HUES64 (cell line): ENCODE measurements around the gene NUCB1.
A peak's percentile ranks its signal among the peaks of the same experiment; 100 is the strongest.

Source experiments
- H3K27ac ChIP-seq: 2 replicates; pipeline ENCODE4 v1.7.0; 2013; ENCODE audit warnings: low read depth, low read length, inconsistent platforms
- H3K27me3 ChIP-seq: 2 replicates; pipeline ENCODE4 v1.6.1; 2013; ENCODE audit warnings: mild to moderate bottlenecking, low read length; ENCODE audit not compliant: insufficient read depth
- H3K36me3 ChIP-seq: 2 replicates; pipeline ENCODE4 v1.6.1; 2013; ENCODE audit warnings: mild to moderate bottlenecking, low read length; ENCODE audit not compliant: insufficient read depth
- H3K4me1 ChIP-seq: 2 replicates; pipeline ENCODE4 v1.6.1; 2013; ENCODE audit warnings: mild to moderate bottlenecking, low read length, moderate library complexity; ENCODE audit not compliant: insufficient read depth
- H3K4me3 ChIP-seq: 2 replicates; pipeline ENCODE4 v1.5.1; 2013; ENCODE audit warnings: mild to moderate bottlenecking, low read length, moderate library complexity
- H3K9ac ChIP-seq: 2 replicates; pipeline ENCODE4 v1.6.1; 2013; ENCODE audit warnings: mild to moderate bottlenecking, low read depth, low read length
- H3K9me3 ChIP-seq: 2 replicates; pipeline ENCODE4 v1.6.1; 2013; ENCODE audit warnings: low read depth, low read length; ENCODE audit not compliant: insufficient read depth
- WGBS: fragments of 150-250, 120-280 bp; methylation state at CpG from one replicate; pipeline ENCODE4 v1.1.7; 2013; ENCODE audit warnings: missing lambda C conversion rate; 5-methylcytosine and 5-hydroxymethylcytosine counted together

NUCB1 gene

GRCh38 chr19:48945415-48945814, 45.3 kb downstream of the NUCB1 start:
- Histone ChIP-seq H3K27ac (no peak overlapping the region), H3K36me3 (no peaks in the 10 kb centered on the region), H3K4me1 (no peaks in the 10 kb centered on the region), H3K4me3 (no peak overlapping the region), H3K27me3 (no peaks in the 10 kb centered on the region), H3K9ac (no peak overlapping the region), H3K9me3 (peaks cover 10% of the 10 kb centered on the region; the same call in 1 of the 2 replicates)
- WGBS = 89% methylated on average over 5 of the region's 5 CpGs

DNA sequence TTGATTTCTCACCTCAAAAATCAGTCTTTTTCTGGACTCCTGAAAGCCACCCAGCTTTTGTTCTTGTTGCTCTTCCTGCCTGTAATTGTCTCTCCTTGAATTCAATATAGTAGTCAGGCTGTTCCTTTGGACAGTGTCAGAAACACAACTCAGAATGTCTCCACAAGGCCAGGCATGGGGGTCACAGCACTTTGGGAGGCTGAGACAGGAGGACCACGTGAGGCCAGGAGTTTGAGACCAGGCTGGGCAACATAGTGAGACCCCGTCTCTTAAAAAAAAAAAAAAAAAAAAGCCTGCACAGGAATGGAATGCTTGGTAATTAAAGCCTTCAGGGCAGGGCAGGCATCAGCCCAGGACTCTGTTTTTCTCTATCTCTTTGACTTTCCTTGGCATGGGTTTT, 45.7 kb downstream of the NUCB1 start:
- Histone ChIP-seq H3K27me3 (no peaks in the 10 kb centered on the region), H3K9me3 (peaks cover 10% of the 10 kb centered on the region; the same call in 1 of the 2 replicates), H3K36me3 (no peaks in the 10 kb centered on the region), H3K4me1 (no peaks in the 10 kb centered on the region), H3K4me3 (no peak overlapping the region), H3K9ac (no peak overlapping the region), H3K27ac (no peak overlapping the region)
- WGBS = 95% methylated on average over 2 of the region's 2 CpGs

DNA sequence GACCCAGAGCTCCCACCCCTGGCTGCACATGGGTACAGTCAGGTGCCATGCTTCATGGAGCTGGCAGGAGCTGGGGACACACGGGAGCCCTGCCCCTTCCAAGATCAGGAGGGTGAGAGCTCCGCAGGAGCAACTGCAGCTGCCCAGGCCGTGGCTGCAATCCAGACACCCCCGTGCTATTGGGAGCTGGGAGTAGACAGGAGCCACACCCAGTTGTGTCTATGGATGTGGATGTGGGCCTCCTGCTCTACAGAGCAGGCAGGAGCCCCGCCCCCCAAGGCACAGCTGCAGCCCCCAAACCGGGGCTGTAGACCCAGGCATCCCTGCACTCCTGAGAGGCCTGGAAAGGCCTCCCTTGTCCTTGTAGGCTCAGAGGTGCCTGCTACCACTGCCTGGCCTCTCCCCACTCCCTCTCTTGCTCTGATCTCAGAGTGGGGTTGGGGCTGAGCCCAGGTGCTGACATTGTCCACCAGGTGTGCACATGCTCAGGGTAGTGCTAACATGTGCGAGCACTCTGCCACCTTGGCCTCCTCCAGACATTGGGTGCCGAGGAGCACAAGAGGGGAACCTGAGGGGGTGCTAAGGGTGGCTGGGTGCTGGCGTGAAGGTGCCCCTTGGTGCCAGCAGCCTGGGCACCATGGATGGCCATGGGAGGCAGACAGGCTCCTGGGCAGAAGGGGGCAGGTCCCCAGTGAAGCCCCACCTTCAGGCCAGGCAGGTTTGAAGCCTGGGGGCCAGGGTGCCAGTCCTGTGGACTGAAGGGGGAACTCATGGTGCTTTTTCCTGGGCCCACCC, 46.5 kb downstream of the NUCB1 start:
- Histone ChIP-seq H3K9me3 (peaks cover 10% of the 10 kb centered on the region; the same call in 1 of the 2 replicates), H3K27me3 (no peaks in the 10 kb centered on the region), H3K27ac (no peak overlapping the region), H3K9ac (no peak overlapping the region), H3K36me3 (no peaks in the 10 kb centered on the region), H3K4me3 (no peak overlapping the region), H3K4me1 (no peaks in the 10 kb centered on the region)
- 82% methylated on average over 9 of the region's 9 CpGs for WGBS

DNA sequence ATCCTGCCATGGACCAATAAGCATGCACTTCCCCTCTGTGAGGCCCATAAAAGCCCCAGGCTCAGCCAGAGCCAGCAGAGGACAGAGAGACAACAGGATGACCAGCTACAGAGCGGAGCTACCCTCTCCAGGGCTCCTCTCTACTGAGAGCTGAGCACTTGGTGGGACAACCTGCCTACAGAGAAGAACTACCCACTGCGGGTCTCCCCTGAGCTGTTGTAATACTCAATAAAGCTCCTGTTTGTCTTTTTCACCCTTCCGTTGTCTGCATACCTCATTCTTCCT, 47.1 kb downstream of the NUCB1 start:
- no peak overlapping the region for H3K4me3 ChIP-seq
- H3K27me3 ChIP-seq = no peaks in the 10 kb centered on the region
- H3K4me1 ChIP-seq = no peaks in the 10 kb centered on the region
- no peaks in the 10 kb centered on the region for H3K36me3 ChIP-seq
- peaks cover 10% of the 10 kb centered on the region; the same call in 1 of the 2 replicates for H3K9me3 ChIP-seq
- 91% methylated on average over 3 of the region's 3 CpGs for WGBS
- no peak overlapping the region for H3K9ac ChIP-seq
- H3K27ac ChIP-seq = no peak overlapping the region

DNA sequence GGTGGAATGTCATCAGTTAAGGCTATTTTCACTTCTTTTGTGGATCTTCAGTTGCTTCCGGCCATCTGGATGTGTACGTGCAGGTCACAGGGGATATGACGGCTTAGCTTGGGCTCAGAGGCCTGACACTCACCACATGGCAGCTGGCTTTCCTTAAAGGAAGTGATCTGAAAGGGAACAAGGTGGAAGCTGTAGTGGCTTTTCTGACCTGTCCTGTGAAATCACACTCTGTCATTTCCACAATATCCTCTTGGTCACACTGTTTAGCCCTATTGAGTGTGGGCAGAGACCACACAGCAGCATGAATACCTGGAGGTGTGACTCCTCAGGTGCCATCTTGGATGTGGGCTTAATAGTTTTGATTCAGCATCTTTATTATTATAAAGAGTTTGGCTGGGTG, 50.0 kb downstream of the NUCB1 start:
- Histone ChIP-seq H3K4me3 (no peak overlapping the region), H3K9me3 (peaks cover 10% of the 10 kb centered on the region; the same call in 1 of the 2 replicates), H3K27me3 (no peaks in the 10 kb centered on the region), H3K36me3 (no peaks in the 10 kb centered on the region), H3K4me1 (no peaks in the 10 kb centered on the region), H3K27ac (no peak overlapping the region), H3K9ac (no peak overlapping the region)
- WGBS = 90% methylated on average over 3 of the region's 3 CpGs

DNA sequence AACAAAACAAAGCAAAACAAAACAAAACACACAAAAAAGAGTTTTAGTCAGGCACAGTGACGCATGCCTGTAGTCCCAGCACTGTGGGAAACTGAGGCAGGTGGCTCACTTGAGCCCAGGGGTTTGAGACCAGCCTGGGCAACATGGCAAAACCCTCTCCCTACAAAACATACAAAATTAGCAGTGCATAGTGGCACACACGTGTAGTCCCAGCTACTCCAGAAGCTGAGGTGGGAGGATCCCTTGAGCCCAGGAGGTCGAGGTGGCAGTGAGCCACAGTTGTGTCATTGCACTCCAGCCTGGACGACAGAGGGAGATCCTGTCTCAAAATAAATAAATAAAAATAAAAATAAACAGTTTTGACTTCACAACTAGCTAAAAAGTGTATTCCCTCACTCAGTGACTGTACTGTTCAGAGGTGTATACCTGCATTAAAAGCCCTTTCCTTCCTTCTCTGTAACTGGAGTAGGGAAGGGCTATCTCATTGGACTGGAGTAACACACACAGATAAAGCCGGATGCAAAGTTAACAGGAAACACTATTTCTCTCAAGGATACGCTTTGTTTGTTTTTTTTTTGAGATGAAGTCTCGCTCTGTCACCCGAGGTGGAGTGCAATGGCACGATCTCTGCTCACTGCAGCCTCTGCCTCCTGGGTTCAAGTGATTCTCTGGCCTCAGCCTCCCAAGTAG, 50.9 kb downstream of the NUCB1 start:
- Histone ChIP-seq H3K27ac (no peak overlapping the region), H3K36me3 (peaks cover 3% of the 10 kb centered on the region), H3K27me3 (no peaks in the 10 kb centered on the region), H3K9ac (no peak overlapping the region), H3K4me3 (no peak overlapping the region), H3K9me3 (peaks cover 10% of the 10 kb centered on the region; the same call in 1 of the 2 replicates), H3K4me1 (no peaks in the 10 kb centered on the region; the same call in 1 of the 2 replicates)
- WGBS = 84% methylated on average over 8 of the region's 9 CpGs

DNA sequence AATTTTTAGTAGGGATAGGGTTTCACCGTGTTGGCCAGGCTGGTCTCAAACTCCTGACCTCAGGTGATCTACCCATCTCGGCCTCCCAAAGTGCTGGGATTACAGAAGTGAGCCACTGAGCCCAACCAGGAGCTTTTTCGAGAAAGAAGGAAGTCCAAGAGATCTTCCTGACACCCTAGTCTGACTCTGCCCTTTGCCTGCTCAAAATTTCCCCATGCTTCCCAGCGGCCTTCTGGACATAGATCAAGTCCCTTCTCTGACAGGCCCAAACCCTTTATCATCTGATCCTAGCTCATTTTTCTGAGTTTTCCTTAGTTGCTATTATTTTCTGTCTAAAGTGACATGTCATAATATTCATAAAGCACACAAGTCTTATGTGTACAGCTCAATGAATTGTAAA, 53.0 kb downstream of the NUCB1 start:
- Histone ChIP-seq H3K9ac (no peak overlapping the region), H3K36me3 (peaks cover 22% of the 10 kb centered on the region), H3K27ac (no peak overlapping the region), H3K9me3 (no peaks in the 10 kb centered on the region), H3K4me1 (no peaks in the 10 kb centered on the region; the same call in 1 of the 2 replicates), H3K27me3 (no peaks in the 10 kb centered on the region), H3K4me3 (no peak overlapping the region)
- WGBS = 84% methylated on average over 4 of the region's 4 CpGs

- Histone ChIP-seq H3K9ac (peak overlapping the region; percentile 99), H3K36me3 (peaks cover 29% of the 10 kb centered on the region), H3K4me3 (peak overlapping the region; percentile 99), H3K27ac (peak overlapping the region; percentile 47; the same call in 1 of the 2 replicates), H3K9me3 (no peaks in the 10 kb centered on the region), H3K4me1 (no peaks in the 10 kb centered on the region; the same call in 1 of the 2 replicates), H3K27me3 (no peaks in the 10 kb centered on the region)
- WGBS = 75% methylated on average over 11 of the region's 11 CpGs
These were observed 54.0 kb downstream of the NUCB1 start for GRCh38 chr19:48953990-48954594.

DNA sequence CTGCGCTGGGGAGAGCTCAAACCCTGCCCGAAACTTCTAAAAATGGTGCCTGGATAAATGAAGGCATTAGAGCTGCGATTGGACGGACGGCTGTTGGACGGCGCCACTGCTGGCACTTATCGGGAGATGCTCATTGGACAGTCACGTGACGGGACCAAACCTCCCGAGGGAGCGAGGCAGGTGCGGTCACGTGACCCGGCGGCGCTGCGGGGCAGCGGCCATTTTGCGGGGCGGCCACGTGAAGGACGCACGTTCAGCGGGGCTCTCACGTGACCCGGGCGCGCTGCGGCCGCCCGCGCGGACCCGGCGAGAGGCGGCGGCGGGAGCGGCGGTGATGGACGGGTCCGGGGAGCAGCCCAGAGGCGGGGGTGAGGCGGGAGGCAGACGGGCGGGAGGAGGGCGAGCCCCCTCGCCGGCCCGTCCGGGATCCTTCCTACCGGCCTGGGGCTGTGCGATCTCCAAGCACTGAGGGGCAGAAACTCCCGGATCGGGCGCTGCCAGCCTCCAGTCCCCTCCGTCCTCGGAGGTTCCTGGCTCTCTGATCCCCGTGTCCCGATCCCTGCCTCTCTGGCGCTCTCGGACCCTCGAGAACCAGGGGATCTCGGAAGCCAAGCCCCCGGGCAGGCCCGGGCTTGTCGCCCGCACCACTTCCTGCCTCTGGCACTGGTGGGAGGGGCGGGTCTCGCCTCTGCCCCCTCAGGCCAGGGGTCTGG, 54.6 kb downstream of the NUCB1 start, which contains the start of gene BAX:
Gene BAX, plus strand, starts transcription at position 281 of the 713 bp plus-strand sequence. Its CDS starts 54 bp downstream, at position 335.
- H3K36me3 ChIP-seq = peaks cover 29% of the 10 kb centered on the region
- H3K9me3 ChIP-seq = no peaks in the 10 kb centered on the region
- no peaks in the 10 kb centered on the region for H3K27me3 ChIP-seq
- H3K9ac ChIP-seq = peak within 1 kb of the TSS; percentile 99
- WGBS = under 1% methylated on average over 71 of the region's 71 CpGs
- H3K27ac ChIP-seq = peak within 1 kb of the TSS; percentile 94
- H3K4me3 ChIP-seq = peak within 1 kb of the TSS; percentile 99
- no peaks in the 10 kb centered on the region; the same call in 1 of the 2 replicates for H3K4me1 ChIP-seq

DNA sequence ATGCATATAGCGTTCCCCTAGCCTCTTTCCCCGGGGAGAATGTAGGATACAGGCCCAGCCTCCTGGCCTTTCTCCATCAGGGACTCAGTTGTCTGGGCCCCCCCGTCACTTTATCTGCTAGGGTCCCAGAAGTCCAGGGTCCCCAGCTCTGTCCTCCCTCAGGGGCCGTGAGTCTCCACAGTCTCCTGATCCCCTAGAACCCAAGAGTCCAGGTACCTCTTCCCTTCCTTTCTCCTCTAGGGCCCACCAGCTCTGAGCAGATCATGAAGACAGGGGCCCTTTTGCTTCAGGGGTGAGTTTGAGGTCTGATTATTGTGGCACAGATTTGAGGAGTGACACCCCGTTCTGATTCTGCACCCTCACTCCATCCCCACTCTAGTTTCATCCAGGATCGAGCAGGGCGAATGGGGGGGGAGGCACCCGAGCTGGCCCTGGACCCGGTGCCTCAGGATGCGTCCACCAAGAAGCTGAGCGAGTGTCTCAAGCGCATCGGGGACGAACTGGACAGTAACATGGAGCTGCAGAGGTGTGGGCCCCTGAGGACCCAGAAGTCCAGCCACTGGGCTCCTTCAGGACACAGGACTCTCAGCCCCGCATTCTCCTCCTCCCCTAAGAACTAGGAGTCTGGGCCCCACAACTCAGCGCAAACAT, 55.3 kb downstream of the NUCB1 start:
- peak overlapping the region; percentile 99 for H3K9ac ChIP-seq
- no peaks in the 10 kb centered on the region for H3K27me3 ChIP-seq
- H3K4me3 ChIP-seq = peak overlapping the region; percentile 99
- H3K36me3 ChIP-seq = peaks cover 34% of the 10 kb centered on the region
- H3K9me3 ChIP-seq = no peaks in the 10 kb centered on the region
- H3K4me1 ChIP-seq = no peaks in the 10 kb centered on the region; the same call in 1 of the 2 replicates
- H3K27ac ChIP-seq = peak overlapping the region; percentile 94
- 64% methylated on average over 16 of the region's 16 CpGs for WGBS
